HepG2 (cell line): ENCODE measurements around the gene QRICH2. TPM values are rescaled to one million over a fixed set of nuclear protein-coding genes. Genes with fewer than 3 reads are reported as not detected.

Experiments used
- DNMT3B ChIP-seq: conservative IDR thresholded peaks from 2 replicates; pipeline ENCODE4 v1.6.1; 2016; ENCODE audit warnings: missing biosample characterization, control low read depth
- E2F5 ChIP-seq: sonication (generic); formaldehyde crosslinking; conservative IDR thresholded peaks from 2 replicates; pipeline ENCODE4 v1.4.0; 2020; ENCODE audit warnings: missing genetic modification reagents
- ELF3 ChIP-seq: IDR thresholded peaks from 2 replicates; pipeline ENCODE4 v1.6.1; 2016; ENCODE audit warnings: missing genetic modification reagents, missing compliant biosample characterization
- GPBP1L1 ChIP-seq: sonication (generic); formaldehyde crosslinking; IDR thresholded peaks from 2 replicates; pipeline ENCODE4 v1.5.0; 2020; ENCODE audit warnings: mild to moderate bottlenecking, missing genetic modification reagents
- HINFP ChIP-seq: sonication (generic); formaldehyde crosslinking; IDR thresholded peaks from 2 replicates; pipeline ENCODE4 v1.4.0; 2020; ENCODE audit warnings: low read depth, mild to moderate bottlenecking, missing genetic modification reagents
- PAWR ChIP-seq: sonication (generic); formaldehyde crosslinking; IDR thresholded peaks from 2 replicates; pipeline ENCODE4 v1.4.0; 2020; ENCODE audit warnings: missing genetic modification reagents, mild to moderate bottlenecking, borderline replicate concordance
- RERE ChIP-seq: IDR thresholded peaks from 2 replicates; pipeline ENCODE4 v1.6.1; 2016; ENCODE audit warnings: low read depth, missing genetic modification reagents, missing compliant biosample characterization
- TFDP2 ChIP-seq: sonication (generic); formaldehyde crosslinking; IDR thresholded peaks from 2 replicates; pipeline ENCODE4 v1.4.0; 2020; ENCODE audit warnings: missing genetic modification reagents
- ZMYM3 ChIP-seq: sonication (generic); formaldehyde crosslinking; IDR thresholded peaks from 2 replicates; pipeline ENCODE4 v1.5.1; 2020; ENCODE audit warnings: mild to moderate bottlenecking, missing genetic modification reagents
- ZNF10 ChIP-seq: sonication (generic); formaldehyde crosslinking; IDR thresholded peaks from 2 replicates; pipeline ENCODE4 v1.4.0; 2020; ENCODE audit warnings: mild to moderate bottlenecking, low read depth, missing genetic modification reagents, borderline replicate concordance
- ZNF510 ChIP-seq: sonication (generic); formaldehyde crosslinking; IDR thresholded peaks from 2 replicates; pipeline ENCODE4 v1.4.0; 2020; ENCODE audit warnings: low read depth, mild to moderate bottlenecking, missing genetic modification reagents
- ZNF552 ChIP-seq: sonication (generic); formaldehyde crosslinking; IDR thresholded peaks from 2 replicates; pipeline ENCODE4 v1.9.0; 2022; ENCODE audit warnings: missing genetic modification reagents, mild to moderate bottlenecking, borderline replicate concordance
- ZNF784 ChIP-seq: sonication (generic); formaldehyde crosslinking; IDR thresholded peaks from 2 replicates; pipeline ENCODE4 v1.5.1; 2020; ENCODE audit warnings: missing genetic modification reagents, mild to moderate bottlenecking, borderline replicate concordance
- polyA plus RNA-seq, 8 experiments: library from polyadenylated mRNA; depleted of rRNA in 3 of 8; stranded (reverse) in 7 of 8; unstranded in 1 of 8; fragments of >200 nt; fragmentation: Illumina TruSeq in 4 of 8; extraction: Trizol in 4 of 8; gene quantifications; 2 replicates each; pipeline versions ENCODE4 v1.2.1 to v1.2.3, GENCODE V29; 2011 to 2016; ENCODE audit warnings: low read depth in 4 of 8, missing spikeins in 1 of 8, mixed read lengths in 1 of 8; ENCODE audit not compliant: insufficient read depth in 1 of 8
- total RNA-seq, 5 experiments: library from RNA; depleted of rRNA; stranded (reverse); fragments of >200 nt; fragmentation: Illumina TruSeq; extraction: Trizol; gene quantifications; 2 replicates each; pipeline ENCODE4 v1.2.3, GENCODE V29; 2016; ENCODE audit warnings: low read depth in 1 of 5

The QRICH2 gene
- total and polyA plus RNA-seq, 2 of the 13 experiments (the other 11 are each of a cell fraction or from before 2014, with no cell fraction given), result 3.7 to 5.7 TPM

- TF ChIP-seq HINFP (CRISPR knock-in tag), result 0 out of 2 replicates have a peak, but pooled peaks have one; percentile 33
- TF ChIP-seq ZNF552 (CRISPR knock-in tag), result no peak
- no peak for TF ChIP-seq E2F5 (CRISPR knock-in tag)
- 0 out of 2 replicates have a peak, but pooled peaks have one; percentile 28 for TF ChIP-seq TFDP2 (CRISPR knock-in tag)
- no peak for TF ChIP-seq PAWR
- peak; percentile 53 for TF ChIP-seq ELF3 (CRISPR knock-in tag)
- TF ChIP-seq ZNF510 (CRISPR knock-in tag), result no peak
- no peak for TF ChIP-seq ZNF784 (CRISPR knock-in tag)
- TF ChIP-seq ZMYM3, result no peak
- no peak for TF ChIP-seq ZNF10 (CRISPR knock-in tag)
- TF ChIP-seq GPBP1L1 (CRISPR knock-in tag), result no peak
- no peak for TF ChIP-seq DNMT3B (CRISPR knock-in tag)
- TF ChIP-seq RERE (CRISPR knock-in tag), result no peak
Observed at GRCh38 chr17:76246080-76247066, 61.7 kb downstream of the QRICH2 start (continued).
